IPS-18c (cell line): ENCODE results near the gene KRTAP19-5.
"Not testable (repeated sequence)": the region's sequence is repeated elsewhere in the genome, so short reads cannot be mapped to it uniquely, and the experiment has no call there.

Experiments
- H3K4me3 ChIP-seq: 2 replicates; pipeline ENCODE4 v1.7.0; 2013; ENCODE audit warnings: low read depth, mild to moderate bottlenecking, low read length, moderate library complexity; ENCODE audit not compliant: insufficient read depth
- H3K9me3 ChIP-seq: one replicate; pipeline ENCODE4 v1.6.1; 2013; ENCODE audit warnings: mild to moderate bottlenecking, low read length, moderate library complexity; ENCODE audit not compliant: control insufficient read depth, insufficient read depth

Gene KRTAP19-5

DNA sequence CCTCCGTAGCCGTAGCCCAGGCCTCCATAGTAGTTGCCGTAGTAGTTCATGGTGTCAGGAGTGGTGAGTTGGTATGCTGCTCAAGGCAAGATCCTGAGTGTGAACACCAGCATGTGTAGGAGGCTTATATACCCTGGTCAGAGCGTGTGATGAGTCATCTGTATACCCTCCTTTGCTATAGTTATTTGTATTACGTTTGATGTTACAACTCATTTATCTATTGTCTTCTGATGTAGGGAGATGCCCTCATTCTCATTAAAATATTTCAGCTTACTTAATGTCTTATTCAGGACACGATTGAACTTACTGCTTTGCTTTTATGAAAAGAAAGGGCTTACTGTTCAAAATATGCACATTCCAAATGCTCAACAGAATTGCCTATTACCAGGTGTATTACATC, at the start of gene KRTAP19-5:
Gene KRTAP19-5 (minus strand): TSS at position 101 of the 400 bp plus-strand sequence. CDS start 51 bp downstream, at position 50.
- no peak within 1 kb of the TSS for H3K4me3 ChIP-seq
- H3K9me3 ChIP-seq = no peaks in the 10 kb centered on the region

- Histone ChIP-seq H3K4me3 (no peak within 1 kb of the TSS), H3K9me3 (no peaks in the 10 kb centered on the region)
Measured at GRCh38 chr21:30541764-30542163, 39.8 kb upstream of the KRTAP19-5 start, which contains the start of gene KRTAP19-6. Gene KRTAP19-6, minus strand, starts transcription at chr21:30541864. Its CDS starts 31 bp downstream, at chr21:30541833.

DNA sequence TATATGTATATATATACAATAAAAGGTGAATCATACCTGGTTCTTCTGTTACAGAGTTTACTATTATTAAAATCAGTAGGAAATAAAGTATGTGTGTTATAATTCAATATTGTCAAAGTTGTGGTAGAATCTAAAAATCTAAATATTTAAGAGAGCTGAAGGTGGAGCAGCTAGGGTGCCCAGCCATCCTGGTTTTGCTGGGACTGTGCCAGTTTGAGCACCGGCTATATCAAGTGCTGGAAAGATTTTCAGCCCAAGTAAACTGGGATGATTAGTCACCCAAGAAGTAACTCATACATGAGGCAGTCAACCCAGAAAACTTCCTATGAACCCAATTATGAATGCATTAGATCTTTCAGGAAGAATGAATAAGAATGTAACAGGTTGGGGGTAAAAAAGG, 16.9 kb upstream of the KRTAP19-5 start:
- Histone ChIP-seq H3K4me3 (no peak overlapping the region), H3K9me3 (no peaks in the 10 kb centered on the region)

DNA sequence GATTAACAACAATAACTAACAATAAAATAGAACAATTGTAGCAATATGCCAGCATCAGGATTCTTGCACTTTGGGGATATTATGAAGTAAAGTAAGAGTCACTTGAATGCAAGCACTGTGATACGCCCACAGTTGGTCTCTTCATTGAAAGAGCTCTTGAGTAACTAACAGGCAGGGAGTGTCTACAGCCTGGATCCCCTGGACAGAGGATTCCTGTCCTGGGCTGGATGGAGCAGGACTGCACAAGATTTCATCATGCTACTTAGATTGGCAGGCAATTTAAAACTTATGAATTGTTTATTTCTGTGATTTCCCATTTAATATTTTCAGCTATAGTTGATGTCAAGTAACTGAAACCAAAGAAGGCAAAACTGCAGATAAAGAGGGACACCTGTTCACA, 13.7 kb upstream of the KRTAP19-5 start:
- H3K9me3 ChIP-seq = no peaks in the 10 kb centered on the region
- H3K4me3 ChIP-seq = no peak overlapping the region

GRCh38 chr21:30505621-30506205, 3.8 kb upstream of the KRTAP19-5 start:
- H3K9me3 ChIP-seq = not testable (repeated sequence)

DNA sequence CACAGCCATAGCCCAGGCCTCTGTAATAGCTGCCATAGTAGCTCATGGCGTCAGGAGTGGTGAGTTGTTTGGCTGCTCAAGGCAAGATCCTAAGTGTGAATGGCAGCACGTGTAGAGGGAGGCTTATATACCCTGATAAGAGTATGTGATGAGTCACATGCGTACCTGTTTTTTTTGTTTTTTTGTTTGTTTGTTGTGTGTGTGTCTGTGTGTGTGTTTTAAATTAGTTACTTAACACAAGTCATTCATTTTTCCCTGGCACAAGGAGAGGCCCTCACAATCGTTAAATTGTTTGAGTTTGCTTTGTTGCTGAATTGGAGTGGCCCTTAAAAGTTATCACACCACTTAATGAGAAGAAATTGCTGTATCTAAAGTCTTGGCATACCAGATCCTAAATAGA, 4.9 kb downstream of the KRTAP19-5 start, which contains the start of gene KRTAP19-4:
Gene KRTAP19-4 (minus strand): TSS at position 101 of the 400 bp plus-strand sequence. CDS start 55 bp downstream, at position 46.
- Histone ChIP-seq H3K4me3 (no peak within 1 kb of the TSS), H3K9me3 (no peaks in the 10 kb centered on the region)

More at GRCh38 chr21:30505621-30506205, 3.8 kb upstream of the KRTAP19-5 start:
- not testable (repeated sequence) for H3K4me3 ChIP-seq

DNA sequence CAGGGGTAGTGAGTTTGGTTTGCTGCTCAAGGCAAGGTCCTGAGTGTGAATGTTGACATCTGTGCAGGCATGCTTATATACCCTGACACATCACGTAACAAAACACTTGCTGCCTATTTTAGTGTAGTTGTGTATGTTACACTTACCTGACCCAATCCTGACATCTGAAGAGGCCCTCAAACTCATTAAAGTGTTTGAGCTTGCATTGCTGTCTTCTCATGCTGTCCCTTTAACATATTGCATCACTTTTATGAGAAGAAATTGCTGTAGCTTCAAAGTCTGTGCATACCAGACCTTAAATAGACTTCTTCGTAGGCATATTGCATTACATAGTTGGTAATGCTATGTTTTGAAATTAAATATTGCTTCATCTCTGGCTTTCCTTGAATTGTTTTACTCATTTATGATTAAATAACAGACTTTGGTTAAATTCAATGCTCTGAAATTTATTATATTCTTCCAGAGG, 9.9 kb downstream of the KRTAP19-5 start, which contains the start of gene KRTAP19-3:
Gene KRTAP19-3 (minus strand): TSS at position 51 of the 466 bp plus-strand sequence. CDS start 56 bp downstream, outside the sequence.
- Histone ChIP-seq H3K9me3 (peaks cover 5% of the 10 kb centered on the region), H3K4me3 (no peak within 1 kb of the TSS)

GRCh38 chr21:30487336-30487735, 14.6 kb downstream of the KRTAP19-5 start, which contains the start of gene KRTAP19-2:
Gene KRTAP19-2, minus strand, starts transcription at chr21:30487436. Its CDS starts 88 bp downstream, at chr21:30487348.
- H3K9me3 ChIP-seq = peaks cover 14% of the 10 kb centered on the region
- no peak within 1 kb of the TSS for H3K4me3 ChIP-seq

DNA sequence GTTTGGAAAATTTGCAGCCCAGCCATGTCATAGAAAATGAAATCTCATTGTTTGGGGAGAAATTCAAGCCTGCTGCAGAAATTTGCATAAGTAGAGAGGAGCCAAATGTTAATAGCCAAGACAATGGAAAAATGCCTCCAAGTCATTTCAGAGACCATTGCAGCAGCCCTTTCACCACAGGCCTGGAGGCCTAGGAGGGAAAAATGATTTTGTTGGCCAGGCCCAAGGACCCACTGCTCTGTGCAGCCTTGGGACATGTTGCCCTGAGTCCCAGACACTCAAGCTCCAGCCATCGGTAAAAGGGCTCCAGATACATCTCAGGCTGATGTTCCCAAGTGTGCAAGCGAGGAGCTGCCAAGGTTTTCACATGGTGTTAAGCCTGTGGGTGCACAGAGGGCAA, 15.8 kb downstream of the KRTAP19-5 start:
- Histone ChIP-seq H3K4me3 (no peak overlapping the region), H3K9me3 (peaks cover 14% of the 10 kb centered on the region)

DNA sequence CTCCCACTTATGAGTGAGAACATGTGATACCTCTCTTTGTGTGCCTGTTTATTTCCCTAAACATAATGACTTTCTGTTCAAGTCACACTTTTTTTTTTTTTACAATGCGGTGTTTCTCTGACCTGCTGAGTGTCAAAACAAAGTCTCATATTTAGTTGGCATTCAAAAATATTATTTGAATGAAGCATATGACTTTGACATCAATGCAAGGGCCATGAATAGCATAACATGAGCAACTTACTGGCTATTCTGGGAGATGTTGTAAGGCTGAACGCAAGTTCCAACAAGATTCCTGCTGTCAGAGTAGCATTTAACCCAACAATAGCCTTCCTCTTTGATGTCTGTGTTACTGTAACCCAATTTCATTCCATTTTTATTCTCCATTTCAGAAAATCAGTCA, 19.8 kb downstream of the KRTAP19-5 start:
- no peak overlapping the region for H3K4me3 ChIP-seq
- peaks cover 10% of the 10 kb centered on the region for H3K9me3 ChIP-seq

GRCh38 chr21:30480145-30480544, 21.8 kb downstream of the KRTAP19-5 start, which contains the start of gene KRTAP19-1:
Gene KRTAP19-1, minus strand, starts transcription at chr21:30480367. Its CDS starts 50 bp downstream, at chr21:30480317.
- H3K4me3 ChIP-seq = no peak within 1 kb of the TSS
- no peaks in the 10 kb centered on the region for H3K9me3 ChIP-seq

- Histone ChIP-seq H3K9me3 (no peaks in the 10 kb centered on the region), H3K4me3 (no peak overlapping the region)
Measured at GRCh38 chr21:30479259-30479658, 22.7 kb downstream of the KRTAP19-5 start.

- H3K4me3 ChIP-seq = no peak overlapping the region
- H3K9me3 ChIP-seq = no peaks in the 10 kb centered on the region
Measured at GRCh38 chr21:30478004-30478403, 23.9 kb downstream of the KRTAP19-5 start.

DNA sequence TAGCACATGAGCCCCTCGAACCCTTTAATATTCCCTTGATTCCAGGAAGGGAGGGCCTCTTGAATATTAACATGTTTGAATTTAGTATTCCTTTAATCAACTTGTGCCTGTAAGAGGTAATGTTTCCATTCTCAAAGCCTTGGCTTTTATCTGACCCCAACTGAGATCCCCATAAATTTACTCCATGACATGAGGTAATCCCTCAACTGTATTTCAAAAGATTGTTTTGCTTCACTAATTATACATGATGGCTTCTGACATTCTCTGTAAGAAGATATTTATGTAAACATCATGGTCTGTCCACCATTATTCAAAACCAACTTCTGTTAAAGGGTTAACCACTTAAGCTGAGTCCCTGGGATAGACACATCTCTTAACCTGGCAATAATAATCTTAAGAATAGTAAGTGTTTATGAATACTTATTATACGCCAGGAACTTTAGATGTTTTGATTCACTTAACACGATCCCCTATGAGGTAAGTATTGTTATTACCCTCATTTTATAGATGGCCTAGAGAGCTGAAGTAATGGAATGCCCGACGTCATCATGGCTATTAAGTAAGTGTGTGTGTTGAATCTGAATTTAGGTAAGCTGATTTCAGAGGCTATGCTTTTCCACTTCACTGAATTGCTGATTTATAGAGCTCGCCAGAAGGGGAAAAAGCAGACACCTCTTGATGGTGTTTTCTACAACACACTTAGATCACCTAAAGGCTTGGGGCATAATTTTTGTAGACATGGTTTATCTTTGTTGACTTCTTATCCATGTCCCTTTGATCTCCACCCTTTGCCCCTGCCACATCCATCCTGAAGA, 32.8 kb downstream of the KRTAP19-5 start:
- no peak overlapping the region for H3K4me3 ChIP-seq
- H3K9me3 ChIP-seq = no peaks in the 10 kb centered on the region

- no peak overlapping the region for H3K4me3 ChIP-seq
- H3K9me3 ChIP-seq = no peaks in the 10 kb centered on the region
Measured at GRCh38 chr21:30463713-30464112, 38.2 kb downstream of the KRTAP19-5 start.
